22Rv1 (cell line): Measurements from ENCODE around the gene NRXN2.

Source experiments
- ZFX ChIP-seq: fragments of 450-650 bp; IDR thresholded peaks from 2 replicates; pipeline ENCODE4 v1.6.1; 2017; ENCODE audit warnings: antibody characterized with exemption, borderline replicate concordance
- TF ChIP-seq, protein P1 (sequence below): fragments of 450-650 bp; IDR thresholded peaks from 2 replicates; pipeline ENCODE4 v1.5.1; 2017; ENCODE audit warnings: mild to moderate bottlenecking

DNA sequence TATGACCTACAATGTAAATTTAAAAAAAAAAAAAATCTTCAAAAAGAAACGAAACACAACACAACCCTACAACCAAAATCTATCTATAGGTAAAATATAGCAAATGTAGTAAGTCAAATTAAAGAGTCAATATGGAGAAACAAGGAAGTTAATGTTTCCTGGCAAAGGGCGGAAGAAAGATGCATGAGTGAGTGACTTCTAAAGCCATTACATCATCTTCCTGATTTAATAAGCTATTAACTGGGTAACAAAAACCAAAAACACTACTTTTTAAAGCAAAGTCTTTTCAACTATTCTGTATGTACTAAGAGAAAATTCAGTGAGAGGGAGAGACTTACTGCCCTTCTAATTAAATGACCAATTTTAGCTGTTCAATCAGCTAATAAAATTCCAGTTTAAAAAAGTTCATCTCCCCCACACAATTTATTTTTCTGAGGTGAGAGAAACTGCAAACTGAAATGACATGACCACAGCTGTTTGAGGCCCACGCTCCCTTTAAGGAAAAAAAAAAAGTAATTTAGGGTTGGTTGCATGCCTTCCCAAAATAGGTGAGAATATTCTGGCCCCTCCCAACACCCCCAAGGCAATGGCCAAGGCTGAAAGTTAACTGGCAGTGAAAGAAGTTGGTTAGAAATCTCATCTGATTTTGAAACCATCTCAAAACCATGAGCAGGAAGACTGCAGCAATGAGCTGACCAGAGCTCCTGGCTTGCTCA lies 49.5 kb upstream of the NRXN2 start:
- TF ChIP-seq, protein P1, sequence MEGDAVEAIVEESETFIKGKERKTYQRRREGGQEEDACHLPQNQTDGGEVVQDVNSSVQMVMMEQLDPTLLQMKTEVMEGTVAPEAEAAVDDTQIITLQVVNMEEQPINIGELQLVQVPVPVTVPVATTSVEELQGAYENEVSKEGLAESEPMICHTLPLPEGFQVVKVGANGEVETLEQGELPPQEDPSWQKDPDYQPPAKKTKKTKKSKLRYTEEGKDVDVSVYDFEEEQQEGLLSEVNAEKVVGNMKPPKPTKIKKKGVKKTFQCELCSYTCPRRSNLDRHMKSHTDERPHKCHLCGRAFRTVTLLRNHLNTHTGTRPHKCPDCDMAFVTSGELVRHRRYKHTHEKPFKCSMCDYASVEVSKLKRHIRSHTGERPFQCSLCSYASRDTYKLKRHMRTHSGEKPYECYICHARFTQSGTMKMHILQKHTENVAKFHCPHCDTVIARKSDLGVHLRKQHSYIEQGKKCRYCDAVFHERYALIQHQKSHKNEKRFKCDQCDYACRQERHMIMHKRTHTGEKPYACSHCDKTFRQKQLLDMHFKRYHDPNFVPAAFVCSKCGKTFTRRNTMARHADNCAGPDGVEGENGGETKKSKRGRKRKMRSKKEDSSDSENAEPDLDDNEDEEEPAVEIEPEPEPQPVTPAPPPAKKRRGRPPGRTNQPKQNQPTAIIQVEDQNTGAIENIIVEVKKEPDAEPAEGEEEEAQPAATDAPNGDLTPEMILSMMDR: no peak
- no peak for TF ChIP-seq ZFX
